HG02981 (cell line): ENCODE results near the gene KBTBD3.
"Not testable (repeated sequence)": the region's sequence is repeated elsewhere in the genome, so short reads cannot be mapped to it uniquely, and the experiment has no call there.

Experiments
- ATAC-seq: cut with Tn5 transposase; IDR thresholded peaks from one replicate; pipeline ENCODE4 v1.9.1; 2021; ENCODE audit warnings: mild to moderate bottlenecking, moderate library complexity; ENCODE audit not compliant: unreplicated experiment

KBTBD3 gene

GRCh38 chr11:106012744-106013143, 64.4 kb downstream of the KBTBD3 start:
- ATAC-seq: no peak

- no peak for ATAC-seq
These were observed 65.7 kb downstream of the KBTBD3 start for GRCh38 chr11:106011481-106011880.

GRCh38 chr11:106003094-106003493, 74.1 kb downstream of the KBTBD3 start:
- ATAC-seq: not testable (repeated sequence)

- ATAC-seq: no peak
These were observed 75.7 kb downstream of the KBTBD3 start for GRCh38 chr11:106001304-106002012.
